ENCODE results near the gene PLEKHD1.

The PLEKHD1 gene

GRCh38 chr14:69522026-69522425, 37.5 kb downstream of the PLEKHD1 start:
- DNase-seq: no peak

GRCh38 chr14:69525896-69526295, 41.4 kb downstream of the PLEKHD1 start:
- no peak for DNase-seq

DNA sequence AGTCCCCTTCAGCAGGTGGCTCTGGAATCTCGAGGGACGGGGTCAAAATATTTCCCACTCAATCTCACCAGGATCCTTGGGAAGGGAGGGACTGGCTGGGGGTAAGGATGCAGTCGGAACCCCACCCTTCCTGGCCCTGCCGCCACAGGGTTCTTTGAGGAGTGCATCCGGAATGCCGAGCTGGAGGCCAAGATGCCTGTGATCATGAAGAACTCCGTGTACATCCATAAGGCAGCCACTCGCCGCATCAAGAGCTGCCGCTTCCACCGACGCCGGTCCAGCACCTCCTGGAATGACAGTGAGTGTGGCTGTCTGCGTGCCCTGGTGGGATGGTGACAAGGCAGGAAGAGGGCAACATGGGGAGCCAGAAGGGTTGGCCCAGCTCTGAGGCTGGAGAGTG, 43.1 kb downstream of the PLEKHD1 start:
- DNase-seq: no peak

DNA sequence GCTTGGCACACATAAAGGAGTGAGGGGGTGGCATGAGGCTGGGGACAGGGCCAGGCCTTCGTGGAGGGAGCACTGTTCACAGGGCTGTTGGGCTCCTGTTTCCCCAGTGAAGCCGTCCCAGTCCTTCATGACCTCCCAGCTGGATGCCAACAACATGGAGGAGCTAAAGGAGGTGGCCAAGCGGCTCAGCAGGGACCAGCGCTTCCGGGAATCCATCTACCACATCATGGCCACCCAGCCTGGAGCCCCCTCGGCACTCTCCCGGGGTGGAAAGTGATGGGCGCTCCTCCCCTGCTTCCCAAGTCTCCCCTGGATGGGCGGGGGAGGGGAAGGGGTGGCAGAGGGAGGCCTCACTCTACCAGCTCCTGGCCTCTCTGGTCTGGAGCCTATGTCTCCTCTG, 43.6 kb downstream of the PLEKHD1 start:
- DNase-seq: no peak

- DNase-seq: no peak
Measured at GRCh38 chr14:69528930-69529329, 44.4 kb downstream of the PLEKHD1 start.

- no peak for DNase-seq
Measured at GRCh38 chr14:69529563-69529962, 45.0 kb downstream of the PLEKHD1 start.

DNA sequence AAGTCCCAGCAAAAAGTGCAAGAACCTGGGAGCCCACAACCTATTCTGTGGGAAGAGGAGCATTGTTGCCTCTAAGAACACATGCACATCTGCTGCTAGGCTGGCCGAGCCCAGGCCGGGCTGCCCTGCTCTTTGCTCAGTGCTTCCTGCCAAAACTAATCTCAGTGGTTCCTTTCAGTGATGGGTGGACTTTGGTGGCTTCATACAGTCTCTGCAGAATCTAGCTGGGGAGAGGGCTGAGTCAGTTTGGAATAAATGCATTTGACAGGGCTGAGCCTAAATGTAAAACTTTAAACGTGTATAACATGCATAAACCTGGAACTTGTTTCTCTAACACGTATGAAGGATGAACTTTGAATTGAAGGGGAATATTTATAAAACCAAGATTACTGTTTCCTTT, 45.6 kb downstream of the PLEKHD1 start:
- no peak for DNase-seq

GRCh38 chr14:69531135-69531534, 46.6 kb downstream of the PLEKHD1 start:
- DNase-seq: no peak

DNA sequence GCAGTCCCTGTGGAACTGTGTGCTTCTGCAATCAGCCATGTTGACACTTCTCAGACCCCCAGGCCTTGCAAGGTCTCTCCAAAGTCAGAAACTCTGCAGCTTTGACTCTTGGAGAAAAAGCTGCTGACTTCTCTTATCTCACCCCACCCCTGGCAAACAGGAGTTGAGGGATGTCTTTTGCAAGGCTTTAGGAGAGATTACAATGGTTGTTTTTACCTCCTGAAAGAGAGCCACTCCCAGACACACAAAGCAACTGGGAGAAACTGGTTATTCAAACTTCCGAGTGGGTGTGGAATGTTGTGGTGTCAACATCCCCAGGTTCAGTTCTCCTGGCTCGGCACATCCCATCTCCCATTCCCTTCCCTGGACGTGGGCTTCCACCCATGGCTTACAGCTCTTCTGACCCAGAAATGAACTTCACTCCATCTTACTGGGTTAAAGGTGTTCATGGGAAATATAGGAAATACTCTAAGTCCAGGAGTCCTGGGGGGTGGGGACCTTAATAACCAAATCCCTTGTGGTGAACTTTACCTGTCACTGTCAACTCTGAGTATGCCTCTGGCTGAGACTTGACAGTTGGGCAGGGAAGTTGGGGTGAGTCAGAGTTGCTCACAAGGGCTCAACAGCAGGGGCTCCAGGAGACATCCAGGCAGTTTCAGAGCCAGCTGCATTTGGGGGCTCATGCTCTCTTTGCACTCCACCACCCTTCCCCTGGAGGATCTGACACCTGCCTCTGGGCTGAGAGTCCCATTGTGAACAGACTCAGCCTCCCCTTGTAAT, 48.2 kb downstream of the PLEKHD1 start:
- no peak for DNase-seq

- DNase-seq: peak in 1 of 2 experiments; percentile 55
Measured at GRCh38 chr14:69535230-69535848, 50.8 kb downstream of the PLEKHD1 start.

DNA sequence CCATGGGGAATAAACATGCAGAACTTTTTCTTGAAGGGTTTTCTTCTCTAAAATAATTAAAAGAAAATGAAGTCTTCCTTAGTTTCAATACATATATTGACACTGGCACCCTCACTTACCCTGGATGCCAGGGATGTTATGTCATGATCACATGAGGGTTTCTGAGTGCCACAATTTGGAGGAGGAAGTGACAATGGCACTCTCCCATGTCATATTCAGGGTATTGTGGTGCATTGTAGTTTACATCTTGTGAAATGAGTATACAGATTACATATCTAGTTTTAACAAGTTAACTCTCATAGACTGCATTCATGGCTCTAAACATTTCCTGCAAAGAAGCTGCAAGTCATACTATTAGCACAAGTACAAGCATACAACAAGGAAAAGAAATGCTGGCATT, 52.4 kb downstream of the PLEKHD1 start:
- no peak for DNase-seq

DNA sequence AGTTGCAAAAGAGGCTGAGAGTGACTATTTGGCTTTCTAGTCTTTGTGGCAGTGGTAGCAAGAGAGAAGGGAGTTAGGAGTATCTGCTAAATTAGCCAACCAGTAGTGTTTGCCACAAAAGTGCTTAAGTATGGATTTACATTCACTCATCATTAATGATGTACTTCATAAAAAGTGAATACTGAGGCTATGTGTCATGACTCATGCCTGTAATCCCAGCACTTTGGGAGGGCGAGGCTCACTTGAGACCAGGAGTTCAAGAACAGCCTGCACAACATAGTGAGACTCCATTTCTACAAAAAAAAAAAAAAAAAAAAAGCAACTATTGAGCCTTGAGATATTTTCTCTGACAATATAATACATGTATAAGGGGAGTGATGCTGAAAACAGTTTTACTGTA, 53.4 kb downstream of the PLEKHD1 start:
- DNase-seq: no peak

- no peak for DNase-seq
Measured at GRCh38 chr14:69538766-69539165, 54.2 kb downstream of the PLEKHD1 start.

DNA sequence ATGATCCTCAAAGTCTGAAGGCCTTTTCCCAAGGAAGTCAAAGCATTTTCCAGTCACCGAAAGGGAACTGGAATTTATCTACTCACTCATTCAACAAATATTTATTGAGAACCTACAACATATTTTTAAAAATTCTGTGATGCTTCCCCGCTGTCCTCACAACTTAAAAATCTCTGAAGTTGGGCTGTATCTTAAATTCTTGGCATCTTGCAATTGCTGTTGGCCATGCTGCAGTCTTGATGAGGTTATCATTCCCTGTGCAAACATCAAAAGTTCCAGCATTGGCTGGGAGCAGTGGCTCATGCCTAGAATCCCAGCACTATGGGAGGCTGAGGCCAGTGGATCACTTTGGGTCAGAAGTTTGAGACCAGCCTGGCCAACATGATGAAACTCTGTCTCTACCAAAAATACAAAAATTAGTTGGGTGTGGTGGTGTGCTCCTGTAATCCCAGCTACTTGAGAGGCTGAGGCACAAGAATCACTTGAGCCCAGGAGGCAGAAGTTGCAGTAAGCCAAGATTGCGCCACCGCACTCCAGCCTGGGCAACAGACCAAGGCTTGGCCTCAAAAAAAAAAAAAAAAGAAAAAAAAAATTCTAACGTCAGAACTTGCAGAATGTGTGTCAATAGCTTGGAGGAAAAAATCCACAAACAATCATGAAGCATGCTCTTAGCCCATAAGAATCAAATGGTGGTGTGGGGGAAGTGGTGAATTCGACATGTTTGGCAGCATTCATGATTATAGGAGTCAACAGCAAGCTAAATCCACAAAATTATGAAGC, 55.3 kb downstream of the PLEKHD1 start:
- DNase-seq: no peak

DNA sequence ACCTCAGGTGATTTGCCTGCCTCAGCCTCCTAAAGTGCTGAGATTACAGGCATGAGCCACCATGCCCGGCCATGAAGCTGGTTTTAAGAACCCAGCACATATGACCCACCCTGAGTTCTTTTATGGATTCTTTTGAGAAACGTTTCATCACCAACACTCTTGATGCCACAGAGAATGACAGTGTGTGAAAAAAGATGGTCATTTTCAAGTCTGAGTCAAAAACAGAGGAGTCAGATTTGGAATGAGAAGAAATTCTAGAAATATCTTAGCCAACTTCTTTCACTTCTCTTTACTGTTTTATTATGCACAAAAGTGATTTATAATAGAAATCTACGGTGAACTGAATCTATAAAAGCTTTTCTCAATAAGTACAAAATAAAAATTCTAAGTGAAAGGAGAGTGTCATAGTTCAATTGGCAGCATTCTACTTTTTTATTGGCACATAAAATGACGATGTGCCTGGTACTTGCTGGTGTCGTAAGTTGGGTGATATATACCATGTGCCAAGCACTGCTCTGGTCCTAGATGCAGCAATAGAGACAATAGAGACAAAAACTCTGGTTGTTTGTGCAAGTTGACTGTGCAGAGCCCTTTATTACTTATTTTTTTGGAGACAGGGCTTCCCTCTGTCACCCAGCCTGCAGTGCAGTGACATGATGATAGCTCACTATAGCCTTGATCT, 56.3 kb downstream of the PLEKHD1 start:
- DNase-seq: no peak

GRCh38 chr14:69542311-69542710, 57.8 kb downstream of the PLEKHD1 start:
- no peak for DNase-seq

GRCh38 chr14:69543341-69544115, 59.0 kb downstream of the PLEKHD1 start:
- no peak for DNase-seq

GRCh38 chr14:69547701-69548348, 63.3 kb downstream of the PLEKHD1 start:
- no peak for DNase-seq

GRCh38 chr14:69548566-69548965, 64.0 kb downstream of the PLEKHD1 start:
- no peak for DNase-seq

GRCh38 chr14:69551511-69551910, 67.0 kb downstream of the PLEKHD1 start:
- no peak for DNase-seq

GRCh38 chr14:69553252-69553651, 68.7 kb downstream of the PLEKHD1 start:
- DNase-seq: no peak

DNA sequence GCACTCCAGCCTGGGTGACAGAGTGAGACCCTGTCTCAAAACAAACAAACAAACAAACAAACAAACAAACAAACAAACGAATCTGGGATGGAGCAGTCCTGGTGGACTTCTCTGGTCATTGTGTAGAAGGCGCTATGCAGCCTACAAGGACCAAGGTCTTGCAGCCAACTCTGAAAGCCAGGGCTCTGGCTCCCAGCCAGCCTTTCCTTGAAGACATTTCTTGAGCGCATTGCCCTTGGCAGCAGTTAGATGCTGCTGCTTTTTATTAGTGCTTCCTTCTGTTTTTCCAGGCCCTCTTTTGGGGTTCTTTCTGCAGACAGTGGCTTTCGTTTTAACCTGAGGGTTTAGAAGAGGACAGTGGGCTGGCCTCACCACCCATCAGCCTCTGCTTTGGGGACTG, 70.0 kb downstream of the PLEKHD1 start:
- DNase-seq: no peak
